ENCODE data around the gene RRP15. TPM values are rescaled to one million over a fixed set of nuclear protein-coding genes. Genes with fewer than 3 reads are reported as not detected.
A peak's percentile ranks its signal among the peaks of the same experiment; 100 is the strongest.

RRP15 gene
- total RNA-seq, 1 experiment from 2014 or later = 38.4 TPM

DNA sequence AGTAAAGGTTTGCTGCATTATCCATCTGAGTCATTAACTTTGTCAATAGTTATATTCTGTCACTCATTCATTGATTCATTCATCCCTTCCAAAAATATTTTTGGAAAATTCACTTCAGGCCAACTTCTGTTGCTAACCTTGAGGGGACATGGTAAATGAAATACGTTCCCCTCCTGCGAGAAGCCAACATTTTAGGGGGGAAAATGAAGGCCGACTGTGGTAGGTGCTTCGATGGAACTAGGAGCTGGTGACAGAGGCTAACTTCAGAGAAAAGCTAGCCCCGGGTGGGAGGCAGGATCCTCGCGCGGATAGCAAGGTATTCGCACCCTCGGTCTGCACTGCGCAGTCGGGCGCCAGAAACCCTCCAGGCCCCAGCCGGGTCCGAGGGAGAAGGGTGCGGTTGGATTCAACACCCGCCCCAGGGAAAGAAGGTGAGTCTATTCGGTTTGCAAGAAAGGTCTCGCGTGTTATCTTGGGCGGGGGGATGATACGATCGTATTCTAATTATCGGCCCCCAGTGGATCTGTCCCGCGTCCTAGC, 646 bp upstream of the RRP15 start:
- no TSS peak for BruUV-seq (replicated peaks)
- no peaks in the 10 kb centered on the region for H3K9me3 ChIP-seq (ENCODE audit: low read depth, low read length, poor library complexity, severe bottlenecking)
- intact Hi-C loops (cut with micrococcal nuclease; ENCODE audit: unreplicated experiment) = no loop called here
- POLR2A ChIA-PET (ENCODE audit: low non-redundant PET) = interaction anchor here (0.6 to 0.7 kb wide), 2 partner anchors 19 to 118 kb away, joined by 3 read pairs; no protein-coding TSS in a partner anchor
- H3K27me3 ChIP-seq (replicated peaks; ENCODE audit: insufficient read depth, low read depth, low read length, poor library complexity) = no peaks in the 10 kb centered on the region
- H3K27ac ChIP-seq (ENCODE audit: low read depth, low read length, poor library complexity, severe bottlenecking) = peak overlapping the region; percentile 63
- TF ChIP-seq, protein P1, sequence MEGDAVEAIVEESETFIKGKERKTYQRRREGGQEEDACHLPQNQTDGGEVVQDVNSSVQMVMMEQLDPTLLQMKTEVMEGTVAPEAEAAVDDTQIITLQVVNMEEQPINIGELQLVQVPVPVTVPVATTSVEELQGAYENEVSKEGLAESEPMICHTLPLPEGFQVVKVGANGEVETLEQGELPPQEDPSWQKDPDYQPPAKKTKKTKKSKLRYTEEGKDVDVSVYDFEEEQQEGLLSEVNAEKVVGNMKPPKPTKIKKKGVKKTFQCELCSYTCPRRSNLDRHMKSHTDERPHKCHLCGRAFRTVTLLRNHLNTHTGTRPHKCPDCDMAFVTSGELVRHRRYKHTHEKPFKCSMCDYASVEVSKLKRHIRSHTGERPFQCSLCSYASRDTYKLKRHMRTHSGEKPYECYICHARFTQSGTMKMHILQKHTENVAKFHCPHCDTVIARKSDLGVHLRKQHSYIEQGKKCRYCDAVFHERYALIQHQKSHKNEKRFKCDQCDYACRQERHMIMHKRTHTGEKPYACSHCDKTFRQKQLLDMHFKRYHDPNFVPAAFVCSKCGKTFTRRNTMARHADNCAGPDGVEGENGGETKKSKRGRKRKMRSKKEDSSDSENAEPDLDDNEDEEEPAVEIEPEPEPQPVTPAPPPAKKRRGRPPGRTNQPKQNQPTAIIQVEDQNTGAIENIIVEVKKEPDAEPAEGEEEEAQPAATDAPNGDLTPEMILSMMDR (conservative IDR thresholded peaks at IDR 0.05; ENCODE audit: low read depth, low read length) = no peak
- TF ChIP-seq EZH2 (IDR thresholded peaks at IDR 0.05; ENCODE audit: borderline replicate concordance, low read depth, low read length, poor library complexity, severe bottlenecking) = no peak
- CTCF ChIA-PET = no interaction called here
- no peaks in the 10 kb centered on the region for H3K36me3 ChIP-seq (ENCODE audit: insufficient read depth, low read length, poor library complexity, severe bottlenecking)
- peaks cover 7% of the 10 kb centered on the region for H3K4me1 ChIP-seq (ENCODE audit: insufficient read depth, low read length, poor library complexity, severe bottlenecking)
- DNase-seq (ENCODE audit: low spot score) = no peak
- peak overlapping the region; percentile 78 for H3K4me3 ChIP-seq (ENCODE audit: low read depth, low read length, poor library complexity, severe bottlenecking)

DNA sequence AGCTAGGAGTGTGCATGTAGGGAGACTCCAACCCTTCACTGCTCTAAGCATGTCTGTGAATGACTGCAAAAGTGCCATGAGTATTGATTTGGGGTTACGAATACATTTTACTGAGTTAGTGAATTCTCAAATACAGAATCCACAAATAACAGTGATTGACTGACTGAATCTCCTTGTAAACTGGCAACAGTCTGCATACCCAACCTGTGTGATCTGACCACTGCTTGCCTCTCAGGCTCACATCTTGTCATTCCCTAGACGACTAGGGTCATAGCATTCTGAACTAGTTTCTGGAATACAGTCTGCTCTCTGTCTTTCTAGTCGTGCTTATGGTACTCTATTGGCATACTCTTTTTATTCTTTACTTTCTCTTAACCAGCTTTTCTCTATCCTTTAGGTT, 7.4 kb downstream of the RRP15 start:
- H3K27me3 ChIP-seq (replicated peaks; ENCODE audit: insufficient read depth, low read depth, low read length, poor library complexity) = no peaks in the 10 kb centered on the region
- no peak overlapping the region for H3K27ac ChIP-seq (ENCODE audit: low read depth, low read length, poor library complexity, severe bottlenecking)
- H3K36me3 ChIP-seq (ENCODE audit: insufficient read depth, low read length, poor library complexity, severe bottlenecking) = no peaks in the 10 kb centered on the region
- H3K4me3 ChIP-seq (ENCODE audit: low read depth, low read length, poor library complexity, severe bottlenecking) = no peak overlapping the region
- H3K4me1 ChIP-seq (ENCODE audit: insufficient read depth, low read length, poor library complexity, severe bottlenecking) = no peaks in the 10 kb centered on the region
- H3K9me3 ChIP-seq (ENCODE audit: low read depth, low read length, poor library complexity, severe bottlenecking) = no peaks in the 10 kb centered on the region
- DNase-seq (ENCODE audit: low spot score) = no peak
- ChIA-PET POLR2A (ENCODE audit: low non-redundant PET) (no interaction called here), CTCF (no interaction called here)
- no peak for TF ChIP-seq EZH2 (IDR thresholded peaks at IDR 0.05; ENCODE audit: borderline replicate concordance, low read depth, low read length, poor library complexity, severe bottlenecking)
- TF ChIP-seq, protein P1 (conservative IDR thresholded peaks at IDR 0.05; ENCODE audit: low read depth, low read length) = no peak
- intact Hi-C loops (cut with micrococcal nuclease; ENCODE audit: unreplicated experiment) = no loop called here
- BruUV-seq (replicated peaks) = no TSS peak

GRCh38 chr1:218294546-218294945, 9.5 kb downstream of the RRP15 start:
- no peaks in the 10 kb centered on the region for H3K9me3 ChIP-seq (ENCODE audit: low read depth, low read length, poor library complexity, severe bottlenecking)
- H3K4me1 ChIP-seq (ENCODE audit: insufficient read depth, low read length, poor library complexity, severe bottlenecking) = no peaks in the 10 kb centered on the region
- no peak overlapping the region for H3K4me3 ChIP-seq (ENCODE audit: low read depth, low read length, poor library complexity, severe bottlenecking)
- POLR2A ChIA-PET (ENCODE audit: low non-redundant PET) = no interaction called here
- BruUV-seq (replicated peaks) = no TSS peak
- intact Hi-C loops (cut with micrococcal nuclease; ENCODE audit: unreplicated experiment) = no loop called here
- TF ChIP-seq, protein P1 (conservative IDR thresholded peaks at IDR 0.05; ENCODE audit: low read depth, low read length) = no peak
- TF ChIP-seq EZH2 (IDR thresholded peaks at IDR 0.05; ENCODE audit: borderline replicate concordance, low read depth, low read length, poor library complexity, severe bottlenecking) = no peak
- no peak for DNase-seq (ENCODE audit: low spot score)
- H3K36me3 ChIP-seq (ENCODE audit: insufficient read depth, low read length, poor library complexity, severe bottlenecking) = no peaks in the 10 kb centered on the region
- CTCF ChIA-PET = no interaction called here
- H3K27me3 ChIP-seq (replicated peaks; ENCODE audit: insufficient read depth, low read depth, low read length, poor library complexity) = no peaks in the 10 kb centered on the region
- no peak overlapping the region for H3K27ac ChIP-seq (ENCODE audit: low read depth, low read length, poor library complexity, severe bottlenecking)

Data from A673 (cell line).